H9 (cell line): ENCODE measurements around the gene COPG1. TPM values are rescaled to one million over a fixed set of nuclear protein-coding genes. Genes with fewer than 3 reads are reported as not detected.

Source experiments
- DNase-seq: peaks from one replicate; pipeline ENCODE4 v3.0.0-alpha.2; 2017
- H2AFZ ChIP-seq: one replicate; pipeline ENCODE4 v1.6.1; 2013; ENCODE audit warnings: mild to moderate bottlenecking, low read length, control low read depth, moderate library complexity
- H2AK5ac ChIP-seq: 2 replicates; pipeline ENCODE4 v1.6.1; 2013; ENCODE audit warnings: low read length, control low read depth, mixed read lengths; ENCODE audit not compliant: insufficient read length
- H2BK120ac ChIP-seq: one replicate; pipeline ENCODE4 v1.6.1; 2013; ENCODE audit warnings: low read depth, mild to moderate bottlenecking, low read length, control low read depth, inconsistent platforms; ENCODE audit not compliant: poor library complexity, severe bottlenecking
- H2BK12ac ChIP-seq: 2 replicates; pipeline ENCODE4 v1.6.1; 2013; ENCODE audit warnings: low read length, control low read depth, mixed read lengths, low read depth; ENCODE audit not compliant: insufficient read length
- H2BK15ac ChIP-seq: 2 replicates; pipeline ENCODE4 v1.6.1; 2013; ENCODE audit warnings: low read depth, low read length, control low read depth
- H2BK20ac ChIP-seq: one replicate; pipeline ENCODE4 v1.6.1; 2013; ENCODE audit warnings: low read depth, mild to moderate bottlenecking, low read length, control low read depth, inconsistent platforms; ENCODE audit not compliant: poor library complexity, severe bottlenecking
- H2BK5ac ChIP-seq: 2 replicates; pipeline ENCODE4 v1.6.1; 2013; ENCODE audit warnings: low read length, control low read depth, mixed read lengths; ENCODE audit not compliant: insufficient read length
- H3K14ac ChIP-seq: 2 replicates; pipeline ENCODE4 v1.6.1; 2013; ENCODE audit warnings: low read length, control low read depth; ENCODE audit not compliant: insufficient read depth
- H3K18ac ChIP-seq: 2 replicates; pipeline ENCODE4 v1.6.1; 2013; ENCODE audit warnings: low read depth, mild to moderate bottlenecking, mixed read lengths, low read length, control low read depth; ENCODE audit not compliant: insufficient read length
- H3K23ac ChIP-seq: 2 replicates; pipeline ENCODE4 v1.6.1; 2013; ENCODE audit warnings: low read length, control low read depth, mixed read lengths, low read depth; ENCODE audit not compliant: insufficient read length
- H3K23me2 ChIP-seq: 2 replicates; pipeline ENCODE4 v1.6.1; 2013; ENCODE audit warnings: low read depth, mild to moderate bottlenecking, mixed read lengths, low read length, control low read depth; ENCODE audit not compliant: insufficient read length, poor library complexity, severe bottlenecking
- H3K27ac ChIP-seq: 2 replicates; pipeline ENCODE4 v1.5.1; 2013; ENCODE audit warnings: low read length, control low read depth, mixed read lengths, low read depth; ENCODE audit not compliant: insufficient read length
- H3K27me3 ChIP-seq: 2 replicates; pipeline ENCODE4 v1.6.1; 2013; ENCODE audit warnings: low read length, control low read depth, inconsistent platforms; ENCODE audit not compliant: insufficient read depth
- H3K4ac ChIP-seq: 2 replicates; pipeline ENCODE4 v1.6.1; 2013; ENCODE audit warnings: low read depth, mild to moderate bottlenecking, control low read depth, inconsistent platforms, low read length, moderate library complexity
- H3K4me1 ChIP-seq: 2 replicates; pipeline ENCODE4 v1.6.1; 2013; ENCODE audit warnings: low read length, control low read depth, inconsistent platforms; ENCODE audit not compliant: insufficient read depth
- H3K4me2 ChIP-seq: 2 replicates; pipeline ENCODE4 v1.6.1; 2013; ENCODE audit warnings: low read length, control low read depth, mixed read lengths; ENCODE audit not compliant: insufficient read length, insufficient read depth
- H3K56ac ChIP-seq: 2 replicates; pipeline ENCODE4 v1.6.1; 2013; ENCODE audit warnings: low read depth, mild to moderate bottlenecking, mixed read lengths, low read length, control low read depth; ENCODE audit not compliant: insufficient read length
- H3K79me1 ChIP-seq: 2 replicates; pipeline ENCODE4 v1.6.1; 2013; ENCODE audit warnings: low read depth, mild to moderate bottlenecking, moderate library complexity, low read length, control low read depth, inconsistent platforms; ENCODE audit not compliant: insufficient read depth, poor library complexity, severe bottlenecking
- H3K79me2 ChIP-seq: 2 replicates; pipeline ENCODE4 v1.6.1; 2013; ENCODE audit warnings: low read length, control low read depth, inconsistent platforms; ENCODE audit not compliant: insufficient read depth
- H3K9ac ChIP-seq: 2 replicates; pipeline ENCODE4 v1.6.1; 2013; ENCODE audit warnings: low read length, control low read depth, mixed read lengths; ENCODE audit not compliant: insufficient read length; ENCODE audit errors: extremely low read depth
- H3K9me3 ChIP-seq: one replicate; pipeline ENCODE4 v1.6.1; 2013; ENCODE audit warnings: low read depth, low read length, inconsistent platforms; ENCODE audit not compliant: control insufficient read depth
- H3T11ph ChIP-seq: one replicate; pipeline ENCODE4 v1.6.1; 2013; ENCODE audit warnings: mild to moderate bottlenecking, low read length, control low read depth, inconsistent platforms
- H4K20me1 ChIP-seq: one replicate; pipeline ENCODE4 v1.6.1; 2013; ENCODE audit not compliant: control insufficient read depth, insufficient read length, insufficient read depth
- H4K5ac ChIP-seq: 2 replicates; pipeline ENCODE4 v1.6.1; 2013; ENCODE audit warnings: low read depth, mild to moderate bottlenecking, mixed read lengths, low read length, control low read depth; ENCODE audit not compliant: insufficient read length
- H4K8ac ChIP-seq: replicated peaks from 2 replicates; pipeline ENCODE4 v1.6.1; 2013; ENCODE audit warnings: low read length, control low read depth, mixed read lengths, low read depth; ENCODE audit not compliant: insufficient read length
- H4K91ac ChIP-seq: 2 replicates; pipeline ENCODE4 v1.6.1; 2013; ENCODE audit warnings: low read depth, mild to moderate bottlenecking, moderate library complexity, mixed read lengths, low read length, control low read depth; ENCODE audit not compliant: insufficient read length
- H3K27ac Mint-ChIP-seq, 3 experiments: 2 replicates in 2 of 3; 3 replicates in 1 of 3; pipeline ENCODE4 v1.8.0; 2020 to 2021; ENCODE audit warnings: mixed read lengths in 3 of 3, mild to moderate bottlenecking in 1 of 3, moderate library complexity in 1 of 3
- H3K27me3 Mint-ChIP-seq: 2 replicates; pipeline ENCODE4 v1.8.0; 2021; ENCODE audit warnings: low read depth, mild to moderate bottlenecking, moderate library complexity, mixed read lengths
- H3K36me3 Mint-ChIP-seq, 3 experiments: 2 replicates in 2 of 3; 3 replicates in 1 of 3; pipeline ENCODE4 v1.8.0; 2020 to 2021; ENCODE audit warnings: low read depth in 3 of 3, mixed read lengths in 3 of 3; ENCODE audit not compliant: insufficient read depth in 1 of 3
- H3K4me1 Mint-ChIP-seq, 2 experiments: 2 replicates each; pipeline ENCODE4 v1.8.0; 2020; ENCODE audit warnings: mixed read lengths in 2 of 2
- H3K4me3 Mint-ChIP-seq, 2 experiments: 2 replicates in 1 of 2; 3 replicates in 1 of 2; pipeline ENCODE4 v1.8.0; 2020 to 2021; ENCODE audit warnings: mild to moderate bottlenecking in 2 of 2, mixed read lengths in 2 of 2, moderate library complexity in 1 of 2
- H3K9me3 Mint-ChIP-seq, 2 experiments: 2 replicates in 1 of 2; 3 replicates in 1 of 2; pipeline ENCODE4 v1.8.0; 2020; ENCODE audit warnings: mild to moderate bottlenecking in 2 of 2, mixed read lengths in 2 of 2, moderate library complexity in 1 of 2
- WGBS: extraction: QIAGEN DNeasy Blood & Tissue Kit; methylation state at CpG from one replicate; pipeline ENCODE4 v1.1.7; 2013; ENCODE audit warnings: missing lambda C conversion rate, low lambda C conversion rate, mixed read lengths; ENCODE audit not compliant: insufficient read length; ENCODE audit errors: extremely low coverage; 5-methylcytosine and 5-hydroxymethylcytosine counted together
- total RNA-seq: library from RNA; stranded (reverse); gene quantifications from 2 replicates; pipeline ENCODE4 v1.2.1, GENCODE V29; 2021
- TF ChIP-seq, protein P1 (sequence below): fragments of 200-600 bp; sonication (generic); conservative IDR thresholded peaks from 3 replicates; pipeline ENCODE4 v1.8.0; 2021; ENCODE audit warnings: antibody characterized with exemption, mild to moderate bottlenecking

The COPG1 gene
- total RNA-seq, 1 experiment from 2014 or later: 147 TPM

DNA sequence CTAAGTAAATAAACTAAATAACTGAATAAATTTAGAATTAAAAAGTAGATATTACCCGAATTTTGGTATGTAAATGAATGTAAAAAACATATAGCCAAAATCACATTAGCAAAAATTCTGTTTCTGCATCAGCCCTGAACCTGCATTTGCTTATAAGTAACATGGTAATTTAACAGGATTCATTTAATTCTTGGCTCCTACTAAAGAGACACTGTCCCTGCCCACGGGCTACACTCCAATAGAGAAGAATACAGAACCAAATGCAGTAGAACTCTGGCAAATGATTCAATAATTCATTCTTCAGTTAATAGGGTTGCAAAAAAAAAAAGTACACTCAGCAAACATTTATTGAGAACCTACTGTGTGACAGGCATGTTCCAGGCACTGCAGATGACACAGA is 44.9 kb upstream of the COPG1 start:
- Histone ChIP-seq H4K91ac (no peak overlapping the region), H3K9ac (no peak overlapping the region), H2BK15ac (no peak overlapping the region), H3K27ac (no peak overlapping the region), H2AK5ac (no peak overlapping the region), H3K14ac (no peak overlapping the region), H4K20me1 (no peaks in the 10 kb centered on the region), H3K79me2 (no peaks in the 10 kb centered on the region), H2AFZ (no peak overlapping the region), H3K27me3 (no peaks in the 10 kb centered on the region), H2BK20ac (no peak overlapping the region), H3K4me1 (no peaks in the 10 kb centered on the region), H3K56ac (no peak overlapping the region), H3K23ac (no peak overlapping the region), H3T11ph (no peak overlapping the region), H3K79me1 (no peaks in the 10 kb centered on the region), H3K23me2 (no peaks in the 10 kb centered on the region), H2BK12ac (no peak overlapping the region), H3K4ac (no peak overlapping the region), H3K18ac (no peak overlapping the region), H2BK5ac (no peak overlapping the region), H3K4me2 (no peak overlapping the region), H3K9me3 (no peaks in the 10 kb centered on the region), H4K8ac (no peak overlapping the region), H4K5ac (no peak overlapping the region), H2BK120ac (no peak overlapping the region)
- no peak overlapping the region for H3K4me3 Mint-ChIP-seq
- WGBS: no CpG with 5 or more reads among the region's 2 CpGs
- H3K9me3 Mint-ChIP-seq: no peaks in the 10 kb centered on the region
- no peak for DNase-seq
- H3K27me3 Mint-ChIP-seq: no peaks in the 10 kb centered on the region; the same call in 1 of the 2 replicates
- no peak overlapping the region for H3K27ac Mint-ChIP-seq
- peaks cover 0 to 3% of the 10 kb centered on the region in 2 experiments; a peak in 2 of 4 replicates for H3K4me1 Mint-ChIP-seq
- TF ChIP-seq, protein P1, sequence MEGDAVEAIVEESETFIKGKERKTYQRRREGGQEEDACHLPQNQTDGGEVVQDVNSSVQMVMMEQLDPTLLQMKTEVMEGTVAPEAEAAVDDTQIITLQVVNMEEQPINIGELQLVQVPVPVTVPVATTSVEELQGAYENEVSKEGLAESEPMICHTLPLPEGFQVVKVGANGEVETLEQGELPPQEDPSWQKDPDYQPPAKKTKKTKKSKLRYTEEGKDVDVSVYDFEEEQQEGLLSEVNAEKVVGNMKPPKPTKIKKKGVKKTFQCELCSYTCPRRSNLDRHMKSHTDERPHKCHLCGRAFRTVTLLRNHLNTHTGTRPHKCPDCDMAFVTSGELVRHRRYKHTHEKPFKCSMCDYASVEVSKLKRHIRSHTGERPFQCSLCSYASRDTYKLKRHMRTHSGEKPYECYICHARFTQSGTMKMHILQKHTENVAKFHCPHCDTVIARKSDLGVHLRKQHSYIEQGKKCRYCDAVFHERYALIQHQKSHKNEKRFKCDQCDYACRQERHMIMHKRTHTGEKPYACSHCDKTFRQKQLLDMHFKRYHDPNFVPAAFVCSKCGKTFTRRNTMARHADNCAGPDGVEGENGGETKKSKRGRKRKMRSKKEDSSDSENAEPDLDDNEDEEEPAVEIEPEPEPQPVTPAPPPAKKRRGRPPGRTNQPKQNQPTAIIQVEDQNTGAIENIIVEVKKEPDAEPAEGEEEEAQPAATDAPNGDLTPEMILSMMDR: no peak
- no peaks in the 10 kb centered on the region for H3K36me3 Mint-ChIP-seq
